ENCODE measurements around the gene DNAJC4. TPM values are rescaled to one million over a fixed set of nuclear protein-coding genes. Genes with fewer than 3 reads are reported as not detected.

DNAJC4 gene
- total and polyA plus RNA-seq, 9 donors, result 25.0 to 69.1 (median 43.1) TPM

DNA sequence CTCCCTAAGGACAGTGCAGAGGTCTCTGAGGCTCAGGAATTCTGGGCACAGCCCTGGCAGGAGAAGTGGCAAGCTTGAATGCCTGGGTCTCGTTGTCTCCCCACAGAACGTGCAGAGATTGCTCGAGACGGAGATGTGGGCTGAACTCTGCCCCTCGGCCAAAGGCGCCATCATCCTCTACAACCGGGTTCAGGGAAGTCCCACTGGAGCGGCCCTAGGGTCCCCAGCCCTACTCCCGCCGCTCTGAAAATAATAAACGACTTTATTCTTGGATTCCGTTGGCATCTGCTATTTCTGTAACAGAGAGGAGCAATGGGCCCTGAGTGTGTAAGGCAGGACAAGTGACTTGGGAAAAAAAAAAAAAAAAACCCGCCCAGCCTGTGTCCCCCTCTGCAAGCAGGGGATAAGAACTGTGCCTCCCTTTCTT, 591 bp upstream of the DNAJC4 start:
- 19 to 30% (median 25%) methylated on average over 13 of the region's 13 CpGs for WGBS, 3 donors

GRCh38 chr11:64230985-64231365, 627 bp downstream of the DNAJC4 start:
- H3K27me3 ChIP-seq, result no peaks in the 10 kb centered on the region
- intact Hi-C loops (cut with DNase I), result no loop called here
- H3K4me1 ChIP-seq (ENCODE audit: insufficient read depth), result peaks cover 25% of the 10 kb centered on the region
- H3K9me3 ChIP-seq, result no peaks in the 10 kb centered on the region
- WGBS, 3 donors, result 3 to 7% (median 6%) methylated on average over 8 of the region's 8 CpGs
- no peak for TF ChIP-seq EP300 (IDR thresholded peaks at IDR 0.05)
- TF ChIP-seq POLR2A (IDR thresholded peaks at IDR 0.05), result no peak
- TF ChIP-seq CTCF (IDR thresholded peaks at IDR 0.05), result no peak
- no peaks in the 10 kb centered on the region for H3K36me3 ChIP-seq
- H3K27ac ChIP-seq, result peak overlapping the region; percentile 91 to 93
- peak in 1 of 5 donors; percentile 37 for DNase-seq
- peak overlapping the region; percentile 52 for H3K4me3 ChIP-seq

More for the DNA sequence above, 591 bp upstream of the DNAJC4 start:
- intact Hi-C loops (cut with DNase I), result no loop called here
- TF ChIP-seq EP300 (IDR thresholded peaks at IDR 0.05) (no peak), POLR2A (IDR thresholded peaks at IDR 0.05) (no peak), CTCF (IDR thresholded peaks at IDR 0.05) (no peak)
- Histone ChIP-seq H3K9me3 (no peaks in the 10 kb centered on the region), H3K27me3 (no peaks in the 10 kb centered on the region), H3K36me3 (no peaks in the 10 kb centered on the region), H3K27ac (peak overlapping the region; percentile 91 to 93), H3K4me1 (ENCODE audit: insufficient read depth) (peaks cover 29% of the 10 kb centered on the region), H3K4me3 (peak overlapping the region; percentile 52)
- peak in 2 of 5 donors; percentile 33 to 48 for DNase-seq

- H3K9me3 ChIP-seq, result no peaks in the 10 kb centered on the region
- H3K4me1 ChIP-seq (ENCODE audit: insufficient read depth), result peaks cover 25% of the 10 kb centered on the region
- no peak overlapping the region for H3K27ac ChIP-seq
- TF ChIP-seq EP300 (IDR thresholded peaks at IDR 0.05) (no peak), CTCF (IDR thresholded peaks at IDR 0.05) (no peak), POLR2A (IDR thresholded peaks at IDR 0.05) (no peak)
- H3K36me3 ChIP-seq, result no peaks in the 10 kb centered on the region
- peak in 1 of 5 donors; percentile 33 for DNase-seq
- no peak overlapping the region for H3K4me3 ChIP-seq
- intact Hi-C loops (cut with DNase I), result no loop called here
- WGBS, 3 donors, result 86 to 90% (median 90%) methylated on average over 7 of the region's 7 CpGs
- H3K27me3 ChIP-seq, result no peaks in the 10 kb centered on the region
These were observed 1.2 kb downstream of the DNAJC4 start for GRCh38 chr11:64231546-64231945.

- intact Hi-C loops (cut with DNase I), result no loop called here
- Histone ChIP-seq H3K36me3 (no peaks in the 10 kb centered on the region), H3K27ac (no peak overlapping the region), H3K4me1 (ENCODE audit: insufficient read depth) (peaks cover 16% of the 10 kb centered on the region), H3K27me3 (no peaks in the 10 kb centered on the region), H3K9me3 (no peaks in the 10 kb centered on the region), H3K4me3 (no peak overlapping the region)
- TF ChIP-seq CTCF (IDR thresholded peaks at IDR 0.05) (no peak), POLR2A (IDR thresholded peaks at IDR 0.05) (no peak), EP300 (IDR thresholded peaks at IDR 0.05) (no peak)
- 81 to 88% (median 86%) methylated on average over 13 to 15 of the region's 15 CpGs for WGBS, 3 donors
- DNase-seq, result peak in 2 of 5 donors; percentile 32 to 37
These were observed 2.0 kb downstream of the DNAJC4 start for GRCh38 chr11:64232182-64232966.

Measured in ovary (tissue), 9 donors.